ENCODE data around the gene ZBTB7C. TPM values are rescaled to one million over a fixed set of nuclear protein-coding genes. Genes with fewer than 3 reads are reported as not detected.

Gene ZBTB7C
- total RNA-seq, 1 donor from 2014 or later = 0.67 TPM

- no peaks in the 10 kb centered on the region for H3K36me3 Mint-ChIP-seq (ENCODE audit: low read depth, unreplicated experiment)
- no peak for DNase-seq (ENCODE audit: low spot score)
- no peaks in the 10 kb centered on the region for H3K9me3 Mint-ChIP-seq (ENCODE audit: unreplicated experiment)
- peak overlapping the region; percentile 4 for H3K4me3 Mint-ChIP-seq (ENCODE audit: unreplicated experiment)
- peaks cover 4% of the 10 kb centered on the region for H3K27me3 Mint-ChIP-seq (ENCODE audit: unreplicated experiment)
- TF ChIP-seq CTCF (IDR thresholded peaks at IDR 0.05; ENCODE audit: unreplicated experiment) = no peak
- H3K27ac Mint-ChIP-seq (ENCODE audit: unreplicated experiment) = no peak overlapping the region
- no peaks in the 10 kb centered on the region for H3K4me1 Mint-ChIP-seq (ENCODE audit: unreplicated experiment)
These were observed 260.0 kb downstream of the ZBTB7C start for GRCh38 chr18:48149020-48149685.

- H3K36me3 Mint-ChIP-seq (ENCODE audit: low read depth, unreplicated experiment) = no peaks in the 10 kb centered on the region
- H3K4me1 Mint-ChIP-seq (ENCODE audit: unreplicated experiment) = peaks cover 6% of the 10 kb centered on the region
- no peak for TF ChIP-seq CTCF (IDR thresholded peaks at IDR 0.05; ENCODE audit: unreplicated experiment)
- H3K27ac Mint-ChIP-seq (ENCODE audit: unreplicated experiment) = no peak overlapping the region
- DNase-seq (ENCODE audit: low spot score) = no peak
- H3K27me3 Mint-ChIP-seq (ENCODE audit: unreplicated experiment) = peaks cover 17% of the 10 kb centered on the region
- H3K4me3 Mint-ChIP-seq (ENCODE audit: unreplicated experiment) = no peak overlapping the region
- no peaks in the 10 kb centered on the region for H3K9me3 Mint-ChIP-seq (ENCODE audit: unreplicated experiment)
These were observed 266.2 kb downstream of the ZBTB7C start for GRCh38 chr18:48142994-48143393.

GRCh38 chr18:48142353-48142752, 266.8 kb downstream of the ZBTB7C start:
- peaks cover 2% of the 10 kb centered on the region for H3K36me3 Mint-ChIP-seq (ENCODE audit: low read depth, unreplicated experiment)
- DNase-seq (ENCODE audit: low spot score) = no peak
- TF ChIP-seq CTCF (IDR thresholded peaks at IDR 0.05; ENCODE audit: unreplicated experiment) = no peak
- H3K27me3 Mint-ChIP-seq (ENCODE audit: unreplicated experiment) = peaks cover 17% of the 10 kb centered on the region
- H3K27ac Mint-ChIP-seq (ENCODE audit: unreplicated experiment) = no peak overlapping the region
- H3K9me3 Mint-ChIP-seq (ENCODE audit: unreplicated experiment) = no peaks in the 10 kb centered on the region
- no peak overlapping the region for H3K4me3 Mint-ChIP-seq (ENCODE audit: unreplicated experiment)
- H3K4me1 Mint-ChIP-seq (ENCODE audit: unreplicated experiment) = peaks cover 12% of the 10 kb centered on the region

GRCh38 chr18:48140731-48141130, 268.5 kb downstream of the ZBTB7C start:
- H3K9me3 Mint-ChIP-seq (ENCODE audit: unreplicated experiment) = no peaks in the 10 kb centered on the region
- peaks cover 15% of the 10 kb centered on the region for H3K4me1 Mint-ChIP-seq (ENCODE audit: unreplicated experiment)
- no peak for DNase-seq (ENCODE audit: low spot score)
- no peak for TF ChIP-seq CTCF (IDR thresholded peaks at IDR 0.05; ENCODE audit: unreplicated experiment)
- H3K4me3 Mint-ChIP-seq (ENCODE audit: unreplicated experiment) = no peak overlapping the region
- peaks cover 4% of the 10 kb centered on the region for H3K36me3 Mint-ChIP-seq (ENCODE audit: low read depth, unreplicated experiment)
- peaks cover 18% of the 10 kb centered on the region for H3K27me3 Mint-ChIP-seq (ENCODE audit: unreplicated experiment)
- H3K27ac Mint-ChIP-seq (ENCODE audit: unreplicated experiment) = no peak overlapping the region

GRCh38 chr18:48139431-48140347, 269.5 kb downstream of the ZBTB7C start:
- Mint-ChIP-seq H3K27ac (ENCODE audit: unreplicated experiment) (no peak overlapping the region), H3K4me1 (ENCODE audit: unreplicated experiment) (peaks cover 15% of the 10 kb centered on the region), H3K9me3 (ENCODE audit: unreplicated experiment) (no peaks in the 10 kb centered on the region), H3K27me3 (ENCODE audit: unreplicated experiment) (peaks cover 21% of the 10 kb centered on the region), H3K36me3 (ENCODE audit: low read depth, unreplicated experiment) (peaks cover 4% of the 10 kb centered on the region), H3K4me3 (ENCODE audit: unreplicated experiment) (no peak overlapping the region)
- DNase-seq (ENCODE audit: low spot score) = no peak
- TF ChIP-seq CTCF (IDR thresholded peaks at IDR 0.05; ENCODE audit: unreplicated experiment) = no peak

All from endothelial cell (in vitro differentiated cells).